HFFc6 (cell line): Measurements from ENCODE around the gene LCN2. TPM values are rescaled to one million over a fixed set of nuclear protein-coding genes. Genes with fewer than 3 reads are reported as not detected.

ENCODE experiments used
- DNase-seq: peaks from one replicate; pipeline ENCODE4 v3.0.0-alpha.2; 2018
- H3K27ac Mint-ChIP-seq: 2 replicates; pipeline ENCODE4 v1.8.0; 2020; ENCODE audit warnings: mild to moderate bottlenecking, mixed read lengths
- H3K27me3 Mint-ChIP-seq: 2 replicates; pipeline ENCODE4 v1.8.0; 2021; ENCODE audit warnings: mild to moderate bottlenecking, moderate library complexity, mixed read lengths; ENCODE audit not compliant: insufficient read depth
- H3K36me3 Mint-ChIP-seq: 2 replicates; pipeline ENCODE4 v1.8.0; 2021; ENCODE audit warnings: low read depth, mixed read lengths
- H3K4me1 Mint-ChIP-seq: 2 replicates; pipeline ENCODE4 v1.8.0; 2020; ENCODE audit warnings: low read depth, mixed read lengths
- H3K4me3 Mint-ChIP-seq: 2 replicates; pipeline ENCODE4 v1.8.0; 2020; ENCODE audit warnings: mild to moderate bottlenecking, moderate library complexity, mixed read lengths
- H3K9me3 Mint-ChIP-seq: 2 replicates; pipeline ENCODE4 v1.8.0; 2020; ENCODE audit warnings: mild to moderate bottlenecking, mixed read lengths
- CTCF ChIP-seq: fragments of 200-600 bp; sonication (generic); IDR thresholded peaks from 2 replicates; pipeline ENCODE4 v1.5.0; 2021; ENCODE audit warnings: antibody characterized with exemption, mild to moderate bottlenecking
- total RNA-seq, 6 experiments: library from RNA; stranded (reverse); fragmentation: NEBNext Ultra II Directional; extraction: Animal tissue kit (Norgen Biotek cat#: 25700); gene quantifications; 2 replicates in 1 of 6; 3 replicates in 5 of 6; pipeline ENCODE4 v1.2.3, GENCODE V29; 2021

The LCN2 gene
- total RNA-seq, 6 experiments from 2014 or later = not detected

GRCh38 chr9:128163027-128163515 is 13.8 kb downstream of the LCN2 start:
- TF ChIP-seq CTCF = no peak
- Mint-ChIP-seq H3K4me1 (peaks cover 15% of the 10 kb centered on the region; the same call in 1 of the 2 replicates), H3K4me3 (no peak overlapping the region), H3K9me3 (no peaks in the 10 kb centered on the region), H3K27ac (no peak overlapping the region), H3K36me3 (peaks cover 14% of the 10 kb centered on the region), H3K27me3 (peaks cover 2% of the 10 kb centered on the region; the same call in 1 of the 2 replicates)
- DNase-seq = no peak

- Mint-ChIP-seq H3K27me3 (peaks cover 2% of the 10 kb centered on the region; the same call in 1 of the 2 replicates), H3K4me1 (peaks cover 19% of the 10 kb centered on the region), H3K9me3 (no peaks in the 10 kb centered on the region), H3K4me3 (no peak overlapping the region), H3K27ac (no peak overlapping the region), H3K36me3 (peaks cover 18% of the 10 kb centered on the region)
- DNase-seq = no peak
- TF ChIP-seq CTCF = no peak
Observed at GRCh38 chr9:128163523-128164306, 14.5 kb downstream of the LCN2 start.

GRCh38 chr9:128164307-128164885 is 15.1 kb downstream of the LCN2 start:
- no peak overlapping the region for H3K27ac Mint-ChIP-seq
- H3K9me3 Mint-ChIP-seq = no peaks in the 10 kb centered on the region
- TF ChIP-seq CTCF = no peak
- H3K4me1 Mint-ChIP-seq = peaks cover 26% of the 10 kb centered on the region
- peaks cover 22% of the 10 kb centered on the region for H3K36me3 Mint-ChIP-seq
- DNase-seq = no peak
- H3K4me3 Mint-ChIP-seq = no peak overlapping the region
- peaks cover 2% of the 10 kb centered on the region; the same call in 1 of the 2 replicates for H3K27me3 Mint-ChIP-seq

- Mint-ChIP-seq H3K4me3 (no peak overlapping the region), H3K36me3 (peaks cover 29% of the 10 kb centered on the region), H3K9me3 (no peaks in the 10 kb centered on the region), H3K27ac (no peak overlapping the region), H3K4me1 (peaks cover 22% of the 10 kb centered on the region), H3K27me3 (peaks cover 2% of the 10 kb centered on the region; the same call in 1 of the 2 replicates)
- no peak for DNase-seq
- no peak for TF ChIP-seq CTCF
Observed at GRCh38 chr9:128166169-128166568, 16.9 kb downstream of the LCN2 start.

GRCh38 chr9:128167209-128167608 is 18.0 kb downstream of the LCN2 start:
- Mint-ChIP-seq H3K27me3 (peaks cover 2% of the 10 kb centered on the region; the same call in 1 of the 2 replicates), H3K27ac (no peak overlapping the region), H3K36me3 (peaks cover 27% of the 10 kb centered on the region), H3K4me1 (peaks cover 18% of the 10 kb centered on the region), H3K4me3 (no peak overlapping the region), H3K9me3 (no peaks in the 10 kb centered on the region)
- no peak for TF ChIP-seq CTCF
- no peak for DNase-seq
